ENCODE measurements around the gene MRPL24. TPM values are rescaled to one million over a fixed set of nuclear protein-coding genes. Genes with fewer than 3 reads are reported as not detected.

MRPL24 gene
- total and polyA plus RNA-seq, 2 donors from 2014 or later = 71.9 to 174 TPM

DNA sequence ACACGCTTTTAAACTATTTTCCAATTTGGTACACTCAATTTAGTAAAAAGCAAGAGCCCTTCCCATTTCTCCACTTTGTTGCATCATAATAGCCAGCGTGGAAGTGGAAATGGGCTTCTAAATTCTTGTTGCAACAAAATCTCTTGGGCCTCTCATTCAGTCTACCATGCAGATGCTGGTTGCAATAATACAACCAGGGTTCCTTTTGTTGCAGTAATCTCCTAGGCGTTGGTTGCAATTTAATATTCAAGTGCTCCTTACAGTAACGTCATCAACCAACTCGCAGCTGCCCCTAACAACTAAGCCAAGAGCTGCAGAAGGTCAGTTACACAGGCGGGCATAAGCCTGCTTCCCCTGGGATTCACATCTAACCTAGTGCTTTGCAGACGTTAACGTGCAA, 13.3 kb upstream of the MRPL24 start:
- intact Hi-C loops (cut with DNase I) = no loop called here
- no peak for FAIRE-seq

GRCh38 chr1:156752843-156753482, 12.1 kb upstream of the MRPL24 start:
- H3K4me3 ChIP-seq (ENCODE audit: low read length in 3 of 3) = peak overlapping the region; percentile 68 to 97 (median 76)
- FAIRE-seq = no peak
- TF ChIP-seq, protein P1, sequence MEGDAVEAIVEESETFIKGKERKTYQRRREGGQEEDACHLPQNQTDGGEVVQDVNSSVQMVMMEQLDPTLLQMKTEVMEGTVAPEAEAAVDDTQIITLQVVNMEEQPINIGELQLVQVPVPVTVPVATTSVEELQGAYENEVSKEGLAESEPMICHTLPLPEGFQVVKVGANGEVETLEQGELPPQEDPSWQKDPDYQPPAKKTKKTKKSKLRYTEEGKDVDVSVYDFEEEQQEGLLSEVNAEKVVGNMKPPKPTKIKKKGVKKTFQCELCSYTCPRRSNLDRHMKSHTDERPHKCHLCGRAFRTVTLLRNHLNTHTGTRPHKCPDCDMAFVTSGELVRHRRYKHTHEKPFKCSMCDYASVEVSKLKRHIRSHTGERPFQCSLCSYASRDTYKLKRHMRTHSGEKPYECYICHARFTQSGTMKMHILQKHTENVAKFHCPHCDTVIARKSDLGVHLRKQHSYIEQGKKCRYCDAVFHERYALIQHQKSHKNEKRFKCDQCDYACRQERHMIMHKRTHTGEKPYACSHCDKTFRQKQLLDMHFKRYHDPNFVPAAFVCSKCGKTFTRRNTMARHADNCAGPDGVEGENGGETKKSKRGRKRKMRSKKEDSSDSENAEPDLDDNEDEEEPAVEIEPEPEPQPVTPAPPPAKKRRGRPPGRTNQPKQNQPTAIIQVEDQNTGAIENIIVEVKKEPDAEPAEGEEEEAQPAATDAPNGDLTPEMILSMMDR (IDR thresholded peaks at IDR 0.05; ENCODE audit: borderline replicate concordance, extremely low read depth, insufficient read depth) = no peak
- peak overlapping the region; percentile 53 to 93 (median 82) for H3K9ac ChIP-seq (ENCODE audit: low read length in 3 of 3)
- DNase-seq = no peak
- H3K27ac ChIP-seq (ENCODE audit: low read depth in 2 of 2, low read length in 2 of 2) = no peak overlapping the region
- no peaks in the 10 kb centered on the region for H3K27me3 ChIP-seq (ENCODE audit: control insufficient read depth, insufficient read depth, low read length)
- H3K9me3 ChIP-seq (ENCODE audit: control insufficient read depth in 2 of 3, insufficient read depth in 1 of 3, low read length in 3 of 3) = no peaks in the 10 kb centered on the region
- H3K36me3 ChIP-seq (ENCODE audit: control insufficient read depth in 2 of 3, insufficient read depth in 3 of 3, low read length in 3 of 3) = no peaks in the 10 kb centered on the region
- peaks cover 5 to 27% (median 25%) of the 10 kb centered on the region in 3 donors for H3K4me1 ChIP-seq (ENCODE audit: control insufficient read depth in 2 of 3, insufficient read depth in 2 of 3, low read depth in 1 of 3, low read length in 3 of 3)
- intact Hi-C loops (cut with DNase I) = no loop called here

More for the DNA sequence above, 13.3 kb upstream of the MRPL24 start:
- Histone ChIP-seq H3K9me3 (ENCODE audit: control insufficient read depth in 2 of 3, insufficient read depth in 1 of 3, low read length in 3 of 3) (no peaks in the 10 kb centered on the region), H3K4me3 (ENCODE audit: low read length in 3 of 3) (no peak overlapping the region), H3K4me1 (ENCODE audit: control insufficient read depth in 2 of 3, insufficient read depth in 2 of 3, low read depth in 1 of 3, low read length in 3 of 3) (peaks cover 0 to 15% (median 12%) of the 10 kb centered on the region in 3 donors), H3K36me3 (ENCODE audit: control insufficient read depth in 2 of 3, insufficient read depth in 3 of 3, low read length in 3 of 3) (no peaks in the 10 kb centered on the region), H3K9ac (ENCODE audit: low read length in 3 of 3) (no peak overlapping the region), H3K27ac (ENCODE audit: low read depth in 2 of 2, low read length in 2 of 2) (no peak overlapping the region), H3K27me3 (ENCODE audit: control insufficient read depth, insufficient read depth, low read length) (no peaks in the 10 kb centered on the region)
- DNase-seq = no peak
- TF ChIP-seq, protein P1 (IDR thresholded peaks at IDR 0.05; ENCODE audit: borderline replicate concordance, extremely low read depth, insufficient read depth) = no peak

GRCh38 chr1:156751757-156752481, 11.0 kb upstream of the MRPL24 start:
- FAIRE-seq = no peak
- TF ChIP-seq, protein P1 (IDR thresholded peaks at IDR 0.05; ENCODE audit: borderline replicate concordance, extremely low read depth, insufficient read depth) = peak; percentile 19
- peak overlapping the region; percentile 53 to 93 (median 82) for H3K9ac ChIP-seq (ENCODE audit: low read length in 3 of 3)
- H3K9me3 ChIP-seq (ENCODE audit: control insufficient read depth in 2 of 3, insufficient read depth in 1 of 3, low read length in 3 of 3) = no peaks in the 10 kb centered on the region
- H3K27ac ChIP-seq (ENCODE audit: low read depth in 2 of 2, low read length in 2 of 2) = peak overlapping the region; percentile 90 to 92
- H3K4me3 ChIP-seq (ENCODE audit: low read length in 3 of 3) = peak overlapping the region; percentile 68 to 97 (median 76)
- DNase-seq = peak; percentile 98 to 99 (median 99)
- no peaks in the 10 kb centered on the region for H3K27me3 ChIP-seq (ENCODE audit: control insufficient read depth, insufficient read depth, low read length)
- peaks cover 5 to 34% (median 31%) of the 10 kb centered on the region in 3 donors for H3K4me1 ChIP-seq (ENCODE audit: control insufficient read depth in 2 of 3, insufficient read depth in 2 of 3, low read depth in 1 of 3, low read length in 3 of 3)
- H3K36me3 ChIP-seq (ENCODE audit: control insufficient read depth in 2 of 3, insufficient read depth in 3 of 3, low read length in 3 of 3) = no peaks in the 10 kb centered on the region
- intact Hi-C loops (cut with DNase I) = no loop called here

Measured in kidney (tissue), 14 donors.